Measurements from ENCODE around the gene SAMMSON.

SAMMSON gene

GRCh38 chr3:70090322-70090913 lies 90.9 kb downstream of the SAMMSON start:
- DNase-seq (ENCODE audit: low read depth): no peak

GRCh38 chr3:70094197-70094596 lies 94.7 kb downstream of the SAMMSON start:
- no peak for DNase-seq (ENCODE audit: low read depth)

- DNase-seq (ENCODE audit: low read depth): no peak
Observed at GRCh38 chr3:70095260-70095659, 95.7 kb downstream of the SAMMSON start.

- DNase-seq (ENCODE audit: low read depth): no peak
Observed at GRCh38 chr3:70096376-70097066, 97.0 kb downstream of the SAMMSON start.

GRCh38 chr3:70097084-70097483 lies 97.6 kb downstream of the SAMMSON start:
- no peak for DNase-seq (ENCODE audit: low read depth)

GRCh38 chr3:70108072-70108471 lies 108.5 kb downstream of the SAMMSON start:
- DNase-seq (ENCODE audit: low read depth): peak; percentile 2

GRCh38 chr3:70108546-70108945 lies 109.0 kb downstream of the SAMMSON start:
- no peak for DNase-seq (ENCODE audit: low read depth)

GRCh38 chr3:70110066-70110465 lies 110.5 kb downstream of the SAMMSON start:
- no peak for DNase-seq (ENCODE audit: low read depth)

GRCh38 chr3:70111411-70111810 lies 111.9 kb downstream of the SAMMSON start:
- no peak for DNase-seq (ENCODE audit: low read depth)

- DNase-seq (ENCODE audit: low read depth): no peak
Observed at GRCh38 chr3:70112751-70113150, 113.2 kb downstream of the SAMMSON start.

- DNase-seq (ENCODE audit: low read depth): no peak
Observed at GRCh38 chr3:70114431-70114830, 114.9 kb downstream of the SAMMSON start.

GRCh38 chr3:70119879-70120278 lies 120.3 kb downstream of the SAMMSON start:
- no peak for DNase-seq (ENCODE audit: low read depth)

All from CMK (cell line).